Activated naive CD4-positive, alpha-beta T cell treated with anti-CD3 and anti-CD28 coated beads, Interleukin-2, amount 50 U/mL, for 16 hours (primary cell): Measurements from ENCODE around the gene PTGIS.

ENCODE experiments used
- DNase-seq: peaks from one replicate; pipeline ENCODE4 v3.0.0-alpha.2; 2020

Gene PTGIS

DNA sequence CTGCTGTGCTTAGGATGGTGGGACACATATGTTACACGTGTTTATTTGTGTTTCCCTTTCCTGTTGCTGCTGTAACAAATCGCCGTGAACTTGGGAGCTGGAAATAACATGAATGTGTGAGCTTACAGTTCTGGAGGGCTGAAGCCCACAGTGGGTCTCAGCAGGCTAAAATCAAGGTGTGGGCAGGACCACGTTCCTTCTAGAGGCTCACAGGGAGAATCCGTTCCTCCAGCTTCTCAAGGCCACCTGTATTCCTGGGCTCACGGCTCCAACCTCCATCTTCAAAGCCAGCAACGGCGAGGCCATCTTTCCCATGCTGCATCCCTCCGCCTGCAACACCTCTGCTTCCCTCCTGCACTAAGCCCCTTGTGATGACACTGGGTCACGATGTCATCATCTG lies 27.4 kb upstream of the PTGIS start:
- DNase-seq: no peak

DNA sequence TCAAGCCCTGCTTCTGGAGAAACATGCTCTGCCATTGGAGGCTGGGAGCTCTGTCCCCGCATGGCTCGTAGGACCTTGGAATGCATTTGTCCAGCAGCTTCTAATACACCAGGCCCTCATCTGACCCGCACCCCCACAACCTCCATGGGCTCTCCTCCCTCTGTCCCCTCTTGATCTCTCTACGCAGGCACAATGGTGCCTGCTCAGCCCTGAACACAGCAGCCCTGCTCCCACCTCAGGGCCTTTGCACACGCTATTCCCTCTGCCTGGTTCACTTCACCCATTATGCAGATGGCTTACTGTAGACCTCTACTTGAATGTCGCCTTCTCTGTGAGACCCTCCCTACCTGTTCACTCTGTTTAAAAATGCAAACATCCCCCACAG lies 27.0 kb upstream of the PTGIS start:
- DNase-seq: no peak

DNA sequence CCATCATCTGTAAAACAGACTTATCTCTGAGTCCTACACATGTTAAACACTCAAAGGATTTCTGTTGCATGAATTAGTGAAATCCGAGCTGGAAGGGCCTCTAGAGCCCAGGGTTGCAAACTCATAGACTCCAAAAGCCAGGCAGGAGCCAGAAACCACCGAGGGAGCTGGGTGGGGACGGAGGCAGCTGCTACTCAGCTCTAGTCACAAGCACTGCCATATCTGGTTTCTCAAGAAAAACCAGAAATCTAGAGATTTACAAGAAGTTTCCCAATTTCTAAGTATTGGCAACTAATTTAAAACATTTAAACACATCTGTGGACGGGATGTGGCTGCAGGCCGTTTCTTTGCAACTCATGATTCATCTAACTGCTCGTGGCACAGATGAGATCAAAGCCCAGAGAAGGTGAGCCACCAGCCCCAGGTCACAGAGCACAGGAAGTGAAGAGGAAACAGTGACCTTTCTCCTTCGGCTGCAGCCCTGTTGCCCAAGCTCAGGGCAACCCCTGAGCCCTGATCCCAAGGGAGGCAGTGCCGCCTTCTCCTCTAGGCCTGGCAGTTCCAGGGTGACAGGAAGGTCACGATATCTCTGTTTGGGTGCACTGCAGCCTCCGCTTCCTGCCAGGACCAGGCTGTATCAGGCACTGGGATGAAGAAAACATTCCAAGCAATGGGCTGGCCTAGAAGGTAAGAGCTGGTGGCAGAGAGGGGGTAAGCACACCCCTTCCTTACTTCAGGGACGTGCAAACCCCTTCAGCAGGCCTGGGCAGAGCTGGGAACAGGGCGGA lies 26.4 kb upstream of the PTGIS start:
- peak; percentile 22 for DNase-seq

DNA sequence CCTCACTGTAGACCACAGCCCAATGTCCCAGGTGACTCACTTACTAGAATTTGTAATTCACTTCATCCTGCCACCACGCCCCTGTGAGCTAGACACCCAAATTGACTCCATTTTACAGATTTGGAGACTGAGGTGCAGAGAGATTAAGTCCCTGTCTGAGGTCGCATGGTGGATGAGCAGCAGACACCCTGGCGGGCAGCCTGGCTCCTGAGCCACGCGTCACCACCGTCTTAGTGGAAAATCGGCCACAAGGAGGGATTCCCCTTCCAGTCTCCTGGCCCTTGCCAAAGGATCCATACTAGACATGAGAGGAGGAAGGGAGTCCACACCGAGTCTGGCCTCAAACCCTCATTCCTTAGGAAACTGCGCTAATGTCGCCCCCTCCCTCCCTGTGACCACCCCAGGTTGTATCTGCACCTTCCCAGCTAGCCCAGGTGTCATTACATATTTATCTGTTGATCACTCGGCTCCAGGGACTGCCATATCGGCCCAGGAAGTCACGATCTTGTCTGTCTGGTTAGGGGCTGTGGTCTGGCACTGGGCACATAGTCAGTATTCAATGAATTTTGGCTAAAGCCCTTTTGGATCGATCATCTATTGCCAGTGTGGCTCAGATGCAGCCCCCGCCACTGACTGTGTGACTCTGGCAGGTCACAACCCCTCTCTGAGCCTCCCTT lies 25.7 kb upstream of the PTGIS start:
- DNase-seq: no peak

DNA sequence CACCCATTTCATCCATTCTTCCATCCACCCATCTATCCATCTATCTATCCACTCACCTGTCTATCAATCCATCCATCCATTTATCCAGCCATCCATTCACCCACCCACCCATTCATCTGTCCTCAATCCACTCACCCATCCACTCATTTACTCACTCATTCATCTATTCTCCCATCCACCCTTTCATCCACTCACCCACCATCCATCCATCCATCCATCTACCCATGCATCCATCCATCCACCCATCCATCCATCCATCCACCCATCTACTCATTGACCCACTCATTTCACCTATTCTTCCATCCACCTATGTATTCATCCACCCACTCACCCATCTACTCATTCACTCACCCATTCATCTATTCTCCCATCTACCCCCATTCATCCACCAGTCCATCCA lies 24.2 kb upstream of the PTGIS start:
- no peak for DNase-seq

DNA sequence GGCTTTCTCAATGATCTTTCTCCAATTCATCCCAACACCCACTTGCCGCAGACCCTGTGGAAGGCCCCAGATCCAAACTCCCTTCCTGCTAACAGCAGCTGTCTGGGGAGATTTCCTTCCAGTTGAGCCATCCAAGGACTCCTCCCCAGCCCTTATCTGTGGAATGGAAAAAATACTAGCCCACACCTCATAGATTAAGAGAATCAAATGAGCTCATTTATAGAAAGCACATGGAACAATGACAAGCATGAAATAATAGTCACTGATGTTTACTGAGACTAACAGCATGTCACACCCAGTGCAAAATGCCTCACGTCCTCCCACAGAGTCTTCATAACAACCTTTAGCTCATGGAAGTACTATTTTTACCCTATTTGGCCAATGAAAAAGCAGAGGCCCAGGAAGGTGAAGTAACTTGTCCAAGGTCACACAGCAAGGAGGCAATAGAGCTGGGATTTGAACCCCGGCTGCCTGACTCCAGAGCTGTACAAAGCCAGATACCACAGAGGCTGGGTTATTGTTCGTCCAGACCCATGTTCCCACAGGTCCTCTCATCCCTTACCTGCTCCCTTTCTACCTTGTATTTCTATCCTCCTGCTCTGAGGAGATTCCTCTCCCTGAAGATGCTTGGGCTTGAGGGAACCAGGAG lies 23.4 kb upstream of the PTGIS start:
- DNase-seq: no peak

DNA sequence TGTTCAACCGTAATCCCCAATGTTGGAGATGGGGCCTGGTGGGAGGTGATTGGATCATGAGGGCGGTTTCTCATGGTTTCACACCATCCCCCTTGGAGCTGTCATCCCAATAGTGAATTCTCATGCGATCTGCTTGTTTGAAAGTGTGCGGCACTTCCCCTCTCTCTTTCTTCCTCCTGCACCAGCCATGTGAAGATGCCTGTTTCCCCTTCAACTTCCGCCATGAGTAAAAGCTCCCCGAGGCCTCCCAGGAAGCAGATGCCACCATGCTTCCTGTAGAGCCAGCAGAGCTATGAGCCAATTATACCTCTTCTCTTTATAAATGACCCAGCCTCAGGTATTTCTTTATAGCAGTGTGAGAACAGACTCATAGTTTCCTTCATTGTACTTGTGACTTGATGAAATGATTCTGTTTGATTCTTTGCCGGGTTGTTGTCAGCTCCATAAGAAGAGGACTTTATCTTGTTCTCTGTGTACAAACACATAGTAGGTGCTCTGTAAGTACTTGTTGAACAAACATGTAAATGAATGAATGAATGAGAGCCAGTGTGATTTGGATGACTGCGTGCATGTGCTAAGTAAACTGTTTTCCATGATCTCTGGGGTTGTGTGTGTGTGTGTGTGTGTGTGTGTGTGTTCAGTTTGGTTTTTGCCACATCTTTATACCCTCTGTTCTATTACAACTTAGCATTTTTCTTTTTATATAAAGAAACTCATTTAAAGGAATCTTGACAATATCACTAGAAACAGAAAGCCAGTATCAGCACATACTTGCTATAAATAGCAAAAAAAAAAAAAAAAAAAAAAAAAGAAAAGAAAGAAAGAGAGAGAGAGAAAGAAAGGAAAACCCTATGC lies 22.5 kb upstream of the PTGIS start:
- DNase-seq: no peak

DNA sequence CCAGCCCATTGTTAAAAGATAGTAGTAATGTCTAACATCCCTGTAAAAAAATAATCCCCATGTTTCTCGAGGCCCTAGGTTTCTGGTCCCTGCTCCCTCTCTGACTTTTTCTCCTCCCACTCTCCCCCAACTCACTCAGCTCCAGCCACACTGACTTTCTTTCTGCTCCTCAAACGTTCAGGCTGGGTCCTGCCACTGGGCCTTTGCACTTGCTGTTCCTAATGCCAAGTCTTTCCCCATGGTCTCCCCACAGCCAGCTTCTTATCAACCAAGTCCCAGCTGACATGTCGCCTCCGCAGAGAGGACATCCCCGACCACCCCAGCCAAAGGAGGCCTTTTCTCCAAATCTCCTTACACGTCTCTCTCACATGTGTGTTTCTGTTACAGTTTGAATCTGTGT lies 21.8 kb upstream of the PTGIS start:
- no peak for DNase-seq

DNA sequence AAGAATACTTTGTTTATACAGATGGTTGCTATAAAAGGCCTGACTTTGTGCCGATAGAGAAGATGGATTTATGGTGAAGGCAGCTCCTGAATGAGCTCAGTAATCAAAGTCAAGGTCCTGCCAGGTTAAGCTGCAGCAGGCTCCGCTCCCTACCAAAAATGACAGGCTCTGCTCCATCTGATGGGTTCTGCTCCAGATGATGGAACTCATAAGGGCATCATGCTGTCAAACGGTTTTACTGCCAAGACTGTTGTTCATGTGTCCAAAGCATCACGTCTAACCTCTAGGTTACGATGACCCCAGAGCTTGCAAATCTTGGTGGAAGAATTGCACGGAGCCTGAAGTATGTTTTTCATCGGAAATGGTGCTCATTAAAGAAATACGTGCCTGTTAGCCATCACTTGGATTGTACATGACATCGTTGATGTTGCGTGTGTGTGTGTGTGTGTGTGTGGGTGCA lies 19.2 kb upstream of the PTGIS start:
- DNase-seq: no peak

DNA sequence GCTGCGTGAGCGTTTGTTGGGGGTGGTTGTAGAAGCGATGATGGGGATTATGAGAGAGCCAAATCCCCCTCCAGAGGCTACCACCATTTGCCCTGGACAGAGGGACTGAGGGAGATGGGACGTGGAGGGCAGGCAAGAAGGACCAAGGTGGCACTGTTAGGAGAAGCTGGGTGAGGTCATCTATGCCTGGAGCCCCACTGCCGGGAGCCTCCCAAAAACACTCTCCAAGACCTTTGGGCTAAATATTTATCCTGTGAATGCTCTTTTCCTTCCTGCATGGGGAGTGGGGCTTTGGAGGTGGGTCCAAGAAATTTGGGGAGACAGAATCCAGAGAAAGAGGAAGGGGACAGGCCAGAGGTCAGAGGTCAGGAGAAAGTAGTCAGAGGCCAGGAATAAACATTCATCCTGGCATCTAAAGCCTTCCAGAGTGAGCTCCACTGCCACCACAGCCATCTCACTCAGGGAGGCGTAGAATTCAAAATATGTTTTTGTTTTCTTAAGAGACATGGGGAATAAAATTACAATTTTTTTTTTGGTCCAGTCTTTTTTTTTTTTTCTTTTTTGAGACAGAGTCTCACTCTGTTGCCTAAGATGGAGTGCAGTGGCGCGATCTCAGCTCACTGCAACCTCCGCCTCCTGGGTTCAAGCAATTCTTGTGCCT lies 17.8 kb upstream of the PTGIS start:
- no peak for DNase-seq

DNA sequence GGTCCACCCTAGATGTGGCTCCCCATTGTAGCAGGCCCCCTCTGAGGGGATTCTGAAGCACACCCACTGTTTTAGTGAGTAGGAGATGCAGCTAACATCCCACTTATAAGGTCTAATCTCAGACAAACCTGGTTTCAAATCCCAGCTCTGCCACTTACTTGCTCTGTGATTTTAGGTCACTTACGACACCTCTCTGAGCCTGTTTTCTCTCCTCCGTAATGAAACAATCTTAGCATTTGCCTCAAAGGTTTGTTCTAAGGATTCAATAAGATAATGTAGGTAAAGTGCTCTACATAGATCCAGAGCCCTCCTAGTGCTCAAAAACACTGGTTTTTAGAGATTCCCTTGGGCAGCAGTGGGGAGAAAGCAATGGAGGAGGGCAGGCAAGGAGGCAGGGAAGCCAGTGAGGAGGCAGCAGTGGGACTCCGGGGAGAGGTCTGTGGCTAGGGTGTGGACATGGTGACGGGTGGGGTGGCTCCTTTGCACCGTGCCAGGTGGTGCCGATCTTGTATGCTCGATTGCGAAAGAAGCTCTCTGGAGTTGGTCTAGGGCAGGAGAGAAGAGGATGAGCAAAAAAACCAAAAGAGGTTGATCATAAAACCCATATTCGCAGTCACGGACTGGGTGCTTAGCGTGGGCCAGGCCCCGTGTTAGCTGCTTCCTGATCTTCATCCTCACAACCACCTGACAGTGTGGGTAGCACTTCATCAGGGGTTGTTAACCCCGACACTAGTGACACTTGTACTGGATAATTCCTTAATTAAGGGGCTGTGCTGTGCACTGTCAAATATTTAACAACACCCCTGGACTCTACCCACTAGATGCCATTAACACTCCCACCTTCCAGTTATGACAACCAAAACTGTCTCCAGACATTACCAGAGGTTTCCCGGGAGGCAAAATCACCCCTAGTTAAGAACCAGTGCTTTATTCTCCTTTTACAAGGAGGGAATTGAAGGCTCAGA lies 16.8 kb upstream of the PTGIS start:
- DNase-seq: no peak

DNA sequence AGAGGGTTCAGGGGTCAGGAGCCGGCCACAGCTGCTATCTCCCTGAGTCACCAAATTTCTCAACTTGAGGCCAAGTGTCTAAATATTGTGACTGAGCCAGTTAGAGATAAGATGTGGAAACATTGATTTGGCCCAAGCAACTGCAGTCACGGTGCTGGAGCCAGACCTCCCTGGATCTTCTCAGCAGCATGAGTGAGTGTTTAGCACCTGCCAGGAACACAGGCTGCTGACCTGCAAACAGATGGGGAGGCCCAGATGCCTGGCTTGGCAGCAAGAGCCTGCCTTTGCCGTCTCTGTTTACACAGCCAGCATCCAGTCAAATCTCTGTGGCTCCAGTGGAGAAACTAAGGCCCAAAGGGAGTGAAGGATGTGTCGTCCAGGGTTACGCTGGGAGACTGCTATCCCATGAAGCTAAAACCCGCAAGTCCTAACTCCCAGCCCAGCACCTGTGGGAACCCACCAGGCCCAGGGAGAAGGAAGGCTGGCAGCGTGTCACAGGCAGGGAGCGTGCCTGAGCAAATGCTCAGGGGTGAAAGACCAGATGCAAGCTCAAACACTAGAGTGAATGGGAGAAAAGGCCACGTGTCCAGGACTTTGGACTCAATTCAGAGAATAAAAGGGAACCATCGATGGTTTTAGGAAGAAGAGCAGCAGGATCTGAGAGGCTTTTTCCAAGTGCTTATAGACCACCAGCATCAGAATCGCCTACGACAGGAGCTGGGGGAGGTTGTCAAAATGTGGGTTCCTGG lies 15.9 kb upstream of the PTGIS start:
- DNase-seq: no peak

DNA sequence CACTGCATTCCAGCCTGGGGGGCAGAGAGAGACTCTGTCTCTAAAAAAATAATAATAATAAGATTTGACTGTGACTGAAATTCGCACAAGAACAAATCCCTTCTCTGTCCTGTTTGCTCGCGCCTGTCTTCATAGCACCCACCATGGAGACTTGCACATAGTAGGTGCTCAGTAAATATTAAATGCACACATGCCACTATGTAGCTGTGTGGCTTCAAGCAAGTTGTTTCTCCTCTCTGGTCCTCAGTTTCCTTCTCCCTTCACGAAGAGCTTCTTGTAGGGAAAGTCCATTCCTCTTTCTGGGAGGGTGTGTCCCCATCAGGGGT lies 15.4 kb upstream of the PTGIS start:
- no peak for DNase-seq

DNA sequence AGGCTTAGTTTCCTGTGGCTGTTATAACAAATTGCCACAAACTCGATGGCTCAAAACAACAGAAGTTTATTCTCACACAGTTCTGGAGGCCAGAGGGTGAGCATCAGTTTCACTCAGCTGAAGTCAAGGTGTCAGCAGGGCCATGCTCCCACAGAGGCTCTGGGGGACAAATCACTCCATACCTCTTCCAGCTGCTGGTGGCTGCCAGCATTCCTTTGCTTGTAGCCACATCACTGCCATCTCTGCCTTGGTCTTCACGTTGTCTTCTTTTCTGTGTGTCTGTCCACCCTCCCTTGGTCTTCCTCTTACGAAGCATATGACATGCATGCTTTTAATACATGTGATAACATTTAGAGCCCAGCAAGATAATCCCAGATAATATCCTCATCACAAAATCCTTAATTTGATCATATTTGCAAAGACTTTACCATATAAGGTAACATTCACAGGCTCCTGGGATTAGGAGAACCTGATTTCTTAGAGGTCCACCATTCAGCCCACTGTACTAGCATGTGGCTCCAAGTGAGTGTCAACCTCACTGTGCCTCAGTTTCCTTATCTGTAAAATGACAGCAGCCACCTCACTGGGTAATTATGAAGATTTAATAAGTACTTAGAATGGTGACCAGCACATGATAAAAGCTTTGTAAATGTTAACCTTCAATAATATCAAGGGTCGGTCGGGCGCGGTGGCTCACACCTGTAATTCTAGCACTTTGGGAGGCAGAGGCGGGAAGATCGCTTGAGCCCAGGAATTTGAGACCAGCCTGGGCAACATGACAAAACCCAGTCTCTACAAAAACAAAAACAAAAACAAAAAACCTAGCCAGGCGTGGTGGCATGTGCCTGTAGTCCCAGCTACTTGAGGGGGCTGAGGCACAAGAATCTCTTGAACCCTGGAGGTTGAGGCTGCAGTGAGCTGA lies 14.7 kb upstream of the PTGIS start:
- DNase-seq: no peak

DNA sequence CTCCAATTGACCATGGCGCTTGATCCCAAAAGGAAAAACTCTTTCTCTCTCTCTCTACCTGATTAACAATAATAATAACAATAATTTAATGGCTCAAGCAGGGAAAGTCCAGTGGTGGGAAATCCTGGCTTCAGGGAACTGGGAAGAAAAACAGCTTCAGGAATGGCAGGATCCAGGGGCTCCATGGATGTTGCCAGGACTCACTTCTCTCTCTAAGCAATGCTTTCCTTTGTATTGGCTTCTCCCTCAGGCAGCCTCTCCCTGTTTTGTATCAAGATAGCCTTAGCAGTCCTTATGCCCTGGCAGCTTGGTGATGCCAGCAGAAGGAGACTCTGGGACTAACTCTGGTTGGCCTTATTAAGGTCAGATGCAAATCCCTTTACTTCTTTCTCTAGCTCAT lies 13.5 kb upstream of the PTGIS start:
- no peak for DNase-seq

DNA sequence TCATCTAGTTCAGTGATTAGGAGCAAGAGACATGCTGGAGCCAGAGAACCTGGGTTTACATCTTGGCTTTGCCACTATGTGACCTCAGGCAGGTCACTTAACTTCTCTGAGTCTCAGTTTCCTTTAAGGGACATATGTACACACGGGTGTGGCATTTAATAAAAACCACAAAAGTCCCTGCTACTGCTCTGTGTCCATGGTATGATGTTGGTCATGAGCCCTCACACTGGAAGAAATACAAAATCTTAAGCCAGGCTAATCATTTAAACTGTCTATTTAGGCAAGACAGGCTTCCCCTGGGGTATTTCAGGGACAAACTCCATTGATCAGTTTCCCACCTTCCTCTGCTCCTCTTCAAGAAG lies 12.9 kb upstream of the PTGIS start:
- no peak for DNase-seq

DNA sequence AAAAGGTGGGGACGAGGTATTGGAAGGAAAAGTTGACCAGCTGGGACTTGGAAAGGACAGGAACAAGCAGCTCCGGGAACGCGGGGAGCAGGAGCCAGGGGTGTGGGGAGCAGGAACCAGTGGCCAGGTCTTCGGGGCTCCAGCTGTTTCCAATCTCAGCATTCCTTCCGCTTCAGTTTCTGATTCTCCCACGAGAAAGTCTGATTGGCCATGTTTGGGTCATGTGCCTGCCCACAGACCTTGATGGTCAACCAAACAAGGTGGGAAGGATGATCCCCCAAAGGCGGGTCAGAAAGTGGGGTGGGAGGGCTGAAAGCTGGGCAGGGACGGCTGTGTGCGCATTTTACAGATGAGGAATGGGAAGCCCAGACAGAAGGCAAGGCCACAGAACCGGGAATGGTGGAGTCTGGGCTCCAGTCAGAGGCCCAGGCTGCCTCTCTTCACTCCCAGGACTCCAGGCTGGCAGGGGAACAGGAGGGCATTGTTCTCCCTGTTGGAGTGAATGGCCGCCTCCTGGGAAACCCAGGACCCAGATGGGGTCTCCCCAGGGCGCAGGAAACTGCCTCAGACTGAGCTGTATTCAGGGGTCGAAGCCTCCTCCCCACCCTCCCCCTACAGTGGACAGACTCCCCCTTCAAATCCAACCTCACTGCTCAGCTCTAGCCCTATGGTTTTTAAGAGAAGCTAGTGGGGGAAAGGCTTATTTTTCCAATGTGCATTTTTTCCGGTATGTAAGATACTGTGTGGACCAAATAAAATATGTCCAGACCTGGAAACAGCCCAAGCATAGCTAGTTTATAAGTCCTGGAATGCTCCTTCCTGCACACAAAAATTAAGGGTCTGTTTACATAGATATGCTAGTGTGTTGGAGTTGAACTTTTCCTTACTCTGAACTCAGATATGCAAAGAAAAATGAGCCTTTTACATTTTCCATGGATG lies 12.2 kb upstream of the PTGIS start:
- DNase-seq: no peak

DNA sequence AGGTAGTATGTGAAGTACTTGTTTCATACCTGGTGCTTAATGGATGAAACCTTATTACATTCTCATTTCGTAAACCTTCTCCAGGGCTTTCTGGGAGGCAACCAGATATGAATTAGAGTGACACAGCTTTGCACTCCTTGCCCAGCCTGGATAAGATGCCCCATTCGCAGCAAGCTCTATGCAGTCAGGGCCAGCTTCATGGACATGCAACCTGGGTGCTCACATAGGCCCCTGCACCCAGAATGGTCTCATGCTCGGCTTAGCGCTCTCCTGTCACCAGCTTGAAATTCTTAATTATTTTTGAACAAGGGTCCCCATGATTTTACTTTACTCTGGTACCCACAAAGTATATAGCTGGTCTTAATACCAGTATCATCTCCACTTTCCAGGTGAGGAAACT lies 11.3 kb upstream of the PTGIS start:
- no peak for DNase-seq

DNA sequence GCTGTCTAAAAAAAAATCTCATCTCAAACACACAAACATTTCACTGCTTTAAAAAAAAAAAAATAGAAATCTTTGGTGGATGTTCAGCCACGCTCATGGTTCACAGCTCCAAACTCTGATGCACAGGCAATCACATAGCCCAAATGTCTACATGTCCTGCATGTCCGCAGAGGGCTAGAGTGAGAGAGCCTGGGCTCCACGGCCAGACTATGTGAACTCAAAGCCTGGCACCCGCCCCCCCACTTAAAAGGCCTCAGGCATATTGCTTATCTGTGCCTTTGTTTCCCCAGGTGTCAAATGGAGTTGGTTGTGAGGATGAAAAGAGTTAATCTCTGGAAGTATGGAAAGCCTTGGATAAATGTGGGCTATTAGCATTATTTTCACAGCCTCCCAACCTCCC lies 10.5 kb upstream of the PTGIS start:
- DNase-seq: no peak
